Endothelial cell of umbilical vein (primary cell): ENCODE results near the gene TENM4. TPM values are rescaled to one million over a fixed set of nuclear protein-coding genes. Genes with fewer than 3 reads are reported as not detected.

ENCODE experiments used
- BruUV-seq: library from RNA; stranded (reverse); fragments of 400-500 nt; replicated peaks from 2 replicates; lab custom pipeline; 2021; lab: Mats Ljungman, UMichigan
- CTCF ChIA-PET: fragments of 300-600, 350-600 bp; sonication (Branson Sonifier 250); formaldehyde crosslinking; loops from one replicate; lab custom pipeline; 2021; ENCODE audit warnings: antibody characterized with exemption, inconsistent platforms; lab: Charles Lee
- POLR2A ChIA-PET: fragments of 300-600, 350-600 bp; sonication (Branson Sonifier 250); formaldehyde crosslinking; loops from one replicate; lab custom pipeline; 2021; ENCODE audit warnings: antibody characterized with exemption, inconsistent platforms; lab: Charles Lee
- DNase-seq: peaks from one replicate; pipeline ENCODE4 v3.0.0-alpha.2; 2011; ENCODE audit warnings: low read depth, low spot score
- FAIRE-seq: peaks from 2 replicates; lab custom pipeline; 2011; peaks lifted over from hg19 to GRCh38; lab: Jason Lieb, UNC
- H2AFZ ChIP-seq: 2 replicates; pipeline ENCODE4 v1.6.0; 2012; ENCODE audit warnings: low read depth, low read length, control low read depth, inconsistent platforms
- H3K27ac ChIP-seq: 2 replicates; pipeline ENCODE4 v1.5.1; 2011; ENCODE audit warnings: low read depth, mild to moderate bottlenecking, control low read depth, low read length, moderate library complexity; ENCODE audit not compliant: insufficient read depth
- H3K27me3 ChIP-seq, 2 experiments: 2 replicates each; pipeline versions ENCODE4 v1.6.0 to v1.6.1; 2011; ENCODE audit warnings: low read length in 2 of 2, mixed read lengths in 1 of 2; ENCODE audit not compliant: control insufficient read depth in 2 of 2, insufficient read depth in 2 of 2
- H3K36me3 ChIP-seq, 2 experiments: 2 replicates in 1 of 2; 3 replicates in 1 of 2; pipeline ENCODE4 v1.5.1; 2011; ENCODE audit warnings: low read length in 2 of 2, mild to moderate bottlenecking in 1 of 2, moderate library complexity in 1 of 2; ENCODE audit not compliant: control insufficient read depth in 2 of 2, insufficient read depth in 2 of 2; ENCODE audit errors: extremely low read depth in 1 of 2
- H3K4me1 ChIP-seq: 3 replicates; pipeline ENCODE4 v1.5.1; 2011; ENCODE audit warnings: mild to moderate bottlenecking, low read length; ENCODE audit not compliant: control insufficient read depth, insufficient read depth; ENCODE audit errors: extremely low read depth
- H3K4me2 ChIP-seq: 2 replicates; pipeline ENCODE4 v1.6.1; 2011; ENCODE audit warnings: low read length, control low read depth, mixed read lengths; ENCODE audit not compliant: insufficient read depth
- H3K4me3 ChIP-seq, 3 experiments: fragments of 200-600 bp in 1 of 3; sonication (generic), shearing (Covaris generic) in 1 of 3; replicated peaks in 1 of 3; 2 replicates each; pipeline ENCODE4 v1.5.1; 2011 to 2016; ENCODE audit warnings: control low read depth in 3 of 3, low read length in 3 of 3, mild to moderate bottlenecking in 2 of 3, inconsistent platforms in 1 of 3, low read depth in 1 of 3, moderate library complexity in 1 of 3; ENCODE audit not compliant: insufficient read depth in 1 of 3
- H3K79me2 ChIP-seq: 2 replicates; pipeline ENCODE4 v1.6.0; 2012; ENCODE audit warnings: low read length, inconsistent platforms; ENCODE audit not compliant: control insufficient read depth, insufficient read depth
- H3K9ac ChIP-seq: replicated peaks from 2 replicates; pipeline ENCODE3; 2011; ENCODE audit warnings: low read length, control low read depth; ENCODE audit not compliant: insufficient read depth; ENCODE audit errors: extremely low read depth
- H3K9me1 ChIP-seq: replicated peaks from 3 replicates; pipeline ENCODE4 v1.6.0; 2011; ENCODE audit warnings: mild to moderate bottlenecking, low read length; ENCODE audit not compliant: control insufficient read depth, insufficient read depth; ENCODE audit errors: extremely low read depth
- H3K9me3 ChIP-seq: replicated peaks from 2 replicates; pipeline ENCODE4 v1.5.1; 2012; ENCODE audit warnings: low read length, inconsistent platforms; ENCODE audit not compliant: control insufficient read depth, insufficient read depth
- H4K20me1 ChIP-seq: replicated peaks from 2 replicates; pipeline ENCODE3; 2011; ENCODE audit warnings: mild to moderate bottlenecking, low read length; ENCODE audit not compliant: control insufficient read depth, insufficient read depth; ENCODE audit errors: extremely low read depth
- EZH2 ChIP-seq: IDR thresholded peaks from 2 replicates; pipeline ENCODE4 v1.6.1; 2012; ENCODE audit warnings: borderline replicate concordance, low read depth, mild to moderate bottlenecking, moderate library complexity, low read length, inconsistent platforms; ENCODE audit not compliant: severe bottlenecking
- FOS ChIP-seq: IDR thresholded peaks from 2 replicates; pipeline ENCODE4 v1.6.1; 2011; ENCODE audit warnings: mild to moderate bottlenecking, low read length, moderate library complexity, borderline replicate concordance; ENCODE audit not compliant: insufficient read depth
- GATA2 ChIP-seq: IDR thresholded peaks from 2 replicates; pipeline ENCODE4 v1.7.0; 2011; ENCODE audit warnings: low read depth, mild to moderate bottlenecking, moderate library complexity, mixed read lengths, low read length; ENCODE audit not compliant: insufficient read length, insufficient read depth
- JUN ChIP-seq: IDR thresholded peaks from 2 replicates; pipeline ENCODE4 v1.6.1; 2011; ENCODE audit warnings: borderline replicate concordance, low read depth; ENCODE audit not compliant: insufficient read length, insufficient read depth
- MYC ChIP-seq: IDR thresholded peaks from one replicate; pipeline ENCODE4 v1.6.1; 2011; ENCODE audit warnings: mild to moderate bottlenecking, low read depth, low read length
- POLR2A ChIP-seq: IDR thresholded peaks from 2 replicates; pipeline ENCODE4 v1.6.1; 2012; ENCODE audit warnings: low read depth, mild to moderate bottlenecking, control low read depth, low read length
- POLR2AphosphoS5 ChIP-seq: IDR thresholded peaks from 2 replicates; pipeline ENCODE4 v1.6.1; 2012; ENCODE audit warnings: low read depth, mild to moderate bottlenecking, control low read depth, low read length, moderate library complexity; ENCODE audit not compliant: insufficient read depth
- dilution Hi-C: fragments of 300-500 bp; cut with MboI; formaldehyde crosslinking; loops from one replicate; pipeline ENCODE4 v1.15.0; 2019; ENCODE audit warnings: low sequenced_read_pairs; ENCODE audit not compliant: extremely low pct_ligation_motif_present
- intact Hi-C: fragments of 100-400 bp; cut with micrococcal nuclease; formaldehyde crosslinking; loops from one replicate; pipeline ENCODE4 v1.10.0; 2022
- polyA plus RNA-seq, 4 experiments: library from polyadenylated mRNA; depleted of rRNA in 3 of 4; stranded (reverse) in 3 of 4; unstranded in 1 of 4; fragments of >200 nt; gene quantifications; 2 replicates each; pipeline versions ENCODE4 v1.2.1 to v1.2.3, GENCODE V29; 2011 to 2012; ENCODE audit warnings: missing spikeins in 1 of 4
- total RNA-seq: library from RNA; stranded (reverse); gene quantifications from 2 replicates; pipeline ENCODE4 v1.2.3, GENCODE V29; 2021
- TF ChIP-seq, protein P1 (sequence below): IDR thresholded peaks from 2 replicates; pipeline ENCODE4 v1.6.1; 2011; ENCODE audit not compliant: insufficient read depth, insufficient read length
- TF ChIP-seq, protein P2 (sequence below), 2 donors: IDR thresholded peaks; 1 replicate in 1 of 2; 2 replicates in 1 of 2; pipeline ENCODE4 v1.5.1; 2011; ENCODE audit warnings: low read length in 2 of 2, mild to moderate bottlenecking in 2 of 2, moderate library complexity in 2 of 2, control low read depth in 1 of 2, inconsistent platforms in 1 of 2, low read depth in 1 of 2; ENCODE audit not compliant: insufficient read depth in 1 of 2; ENCODE audit errors: extremely low read depth in 1 of 2

The TENM4 gene
- total and polyA plus RNA-seq, 2 donors (not counting 3 experiments of a cell fraction or from before 2014, with no cell fraction given) = 0.06 to 0.27 TPM

DNA sequence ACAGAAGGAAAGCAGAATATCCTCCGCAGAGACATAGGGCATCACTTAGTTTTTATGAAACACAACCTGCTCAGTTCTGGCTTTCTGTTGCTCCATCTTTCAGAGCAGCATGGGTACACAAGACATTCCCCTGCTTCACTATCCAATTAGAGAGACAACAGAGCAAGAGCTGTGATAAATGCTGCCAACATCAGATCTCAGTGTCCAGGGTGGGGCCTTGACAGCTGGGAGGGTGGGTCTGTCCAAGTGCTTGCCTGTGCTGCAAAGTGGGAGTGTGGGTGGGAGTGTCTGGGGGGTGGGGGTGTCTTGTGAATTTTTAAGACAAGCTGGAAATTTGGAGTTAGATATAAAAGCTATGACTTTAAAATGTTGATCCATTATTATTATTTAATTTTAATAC is 369.6 kb downstream of the TENM4 start:
- no peak overlapping the region for H3K4me2 ChIP-seq
- no peak overlapping the region for H3K9ac ChIP-seq
- no TSS peak for BruUV-seq
- ChIA-PET POLR2A (no interaction called here), CTCF (interaction anchor here (0.7 to 3.0 kb wide), 7 partner anchors 8 to 426 kb away, joined by 3 to 14 read pairs (median 3); no protein-coding TSS in a partner anchor)
- dilution Hi-C loops (no loop called here), intact Hi-C loops (no loop called here)
- H3K36me3 ChIP-seq = no peaks in the 10 kb centered on the region
- no peaks in the 10 kb centered on the region for H3K79me2 ChIP-seq
- H3K27me3 ChIP-seq = no peaks in the 10 kb centered on the region
- H2AFZ ChIP-seq = no peak overlapping the region
- TF ChIP-seq, protein P1, sequence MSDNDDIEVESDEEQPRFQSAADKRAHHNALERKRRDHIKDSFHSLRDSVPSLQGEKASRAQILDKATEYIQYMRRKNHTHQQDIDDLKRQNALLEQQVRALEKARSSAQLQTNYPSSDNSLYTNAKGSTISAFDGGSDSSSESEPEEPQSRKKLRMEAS = no peak
- TF ChIP-seq POLR2A = no peak
- no peak for TF ChIP-seq EZH2
- no peak for TF ChIP-seq FOS
- no peak for TF ChIP-seq POLR2AphosphoS5
- TF ChIP-seq JUN = no peak
- TF ChIP-seq MYC = no peak
- no peak for TF ChIP-seq GATA2
- TF ChIP-seq, protein P2, sequence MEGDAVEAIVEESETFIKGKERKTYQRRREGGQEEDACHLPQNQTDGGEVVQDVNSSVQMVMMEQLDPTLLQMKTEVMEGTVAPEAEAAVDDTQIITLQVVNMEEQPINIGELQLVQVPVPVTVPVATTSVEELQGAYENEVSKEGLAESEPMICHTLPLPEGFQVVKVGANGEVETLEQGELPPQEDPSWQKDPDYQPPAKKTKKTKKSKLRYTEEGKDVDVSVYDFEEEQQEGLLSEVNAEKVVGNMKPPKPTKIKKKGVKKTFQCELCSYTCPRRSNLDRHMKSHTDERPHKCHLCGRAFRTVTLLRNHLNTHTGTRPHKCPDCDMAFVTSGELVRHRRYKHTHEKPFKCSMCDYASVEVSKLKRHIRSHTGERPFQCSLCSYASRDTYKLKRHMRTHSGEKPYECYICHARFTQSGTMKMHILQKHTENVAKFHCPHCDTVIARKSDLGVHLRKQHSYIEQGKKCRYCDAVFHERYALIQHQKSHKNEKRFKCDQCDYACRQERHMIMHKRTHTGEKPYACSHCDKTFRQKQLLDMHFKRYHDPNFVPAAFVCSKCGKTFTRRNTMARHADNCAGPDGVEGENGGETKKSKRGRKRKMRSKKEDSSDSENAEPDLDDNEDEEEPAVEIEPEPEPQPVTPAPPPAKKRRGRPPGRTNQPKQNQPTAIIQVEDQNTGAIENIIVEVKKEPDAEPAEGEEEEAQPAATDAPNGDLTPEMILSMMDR (IDR thresholded peaks at IDR 0.05; ENCODE audit: extremely low read depth in 1 of 2, insufficient read depth in 1 of 2, low read depth in 1 of 2, low read length in 2 of 2) = no peak
- no peaks in the 10 kb centered on the region for H3K4me1 ChIP-seq
- FAIRE-seq (no peak), DNase-seq (no peak)
- H3K4me3 ChIP-seq = no peak overlapping the region
- H3K9me1 ChIP-seq = no peaks in the 10 kb centered on the region
- no peak overlapping the region for H3K27ac ChIP-seq
- H4K20me1 ChIP-seq = no peaks in the 10 kb centered on the region
- no peaks in the 10 kb centered on the region for H3K9me3 ChIP-seq
